D721Med (cell line): Measurements from ENCODE around the gene PLEKHH1.

Experiments
- DNase-seq: peaks from one replicate; pipeline ENCODE4 v3.0.0; 2011; ENCODE audit warnings: low spot score; ENCODE audit not compliant: insufficient read length
- FAIRE-seq: peaks from 2 replicates; lab custom pipeline; 2011; peaks lifted over from hg19 to GRCh38; lab: Jason Lieb, UNC
- TF ChIP-seq, protein P1 (sequence below): IDR thresholded peaks from 2 replicates; pipeline ENCODE4 v1.5.1; 2012; ENCODE audit warnings: mild to moderate bottlenecking, control low read depth; ENCODE audit not compliant: insufficient read depth; ENCODE audit errors: missing control alignments

PLEKHH1 gene

DNA sequence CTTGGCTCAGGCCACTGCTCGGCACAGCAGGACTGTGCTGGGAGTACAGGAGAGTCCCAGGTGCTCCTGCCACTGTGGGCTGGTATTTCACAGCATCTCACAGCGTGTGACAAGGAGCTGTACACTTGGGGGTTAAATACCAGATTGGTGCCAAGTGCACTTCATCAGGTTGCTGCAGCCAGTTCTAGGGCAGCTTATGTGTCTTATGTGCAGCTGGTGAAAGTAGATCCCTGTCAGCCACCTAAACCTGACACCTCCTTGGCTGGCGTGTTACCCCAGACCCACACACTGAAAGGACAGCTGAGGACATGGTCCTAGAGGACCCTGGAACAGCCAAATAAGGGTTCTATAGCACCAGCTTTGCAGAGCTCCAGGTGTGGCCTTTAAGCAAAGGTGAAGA is 18.9 kb downstream of the PLEKHH1 start:
- DNase-seq = no peak
- TF ChIP-seq, protein P1, sequence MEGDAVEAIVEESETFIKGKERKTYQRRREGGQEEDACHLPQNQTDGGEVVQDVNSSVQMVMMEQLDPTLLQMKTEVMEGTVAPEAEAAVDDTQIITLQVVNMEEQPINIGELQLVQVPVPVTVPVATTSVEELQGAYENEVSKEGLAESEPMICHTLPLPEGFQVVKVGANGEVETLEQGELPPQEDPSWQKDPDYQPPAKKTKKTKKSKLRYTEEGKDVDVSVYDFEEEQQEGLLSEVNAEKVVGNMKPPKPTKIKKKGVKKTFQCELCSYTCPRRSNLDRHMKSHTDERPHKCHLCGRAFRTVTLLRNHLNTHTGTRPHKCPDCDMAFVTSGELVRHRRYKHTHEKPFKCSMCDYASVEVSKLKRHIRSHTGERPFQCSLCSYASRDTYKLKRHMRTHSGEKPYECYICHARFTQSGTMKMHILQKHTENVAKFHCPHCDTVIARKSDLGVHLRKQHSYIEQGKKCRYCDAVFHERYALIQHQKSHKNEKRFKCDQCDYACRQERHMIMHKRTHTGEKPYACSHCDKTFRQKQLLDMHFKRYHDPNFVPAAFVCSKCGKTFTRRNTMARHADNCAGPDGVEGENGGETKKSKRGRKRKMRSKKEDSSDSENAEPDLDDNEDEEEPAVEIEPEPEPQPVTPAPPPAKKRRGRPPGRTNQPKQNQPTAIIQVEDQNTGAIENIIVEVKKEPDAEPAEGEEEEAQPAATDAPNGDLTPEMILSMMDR = no peak
- FAIRE-seq = no peak

DNA sequence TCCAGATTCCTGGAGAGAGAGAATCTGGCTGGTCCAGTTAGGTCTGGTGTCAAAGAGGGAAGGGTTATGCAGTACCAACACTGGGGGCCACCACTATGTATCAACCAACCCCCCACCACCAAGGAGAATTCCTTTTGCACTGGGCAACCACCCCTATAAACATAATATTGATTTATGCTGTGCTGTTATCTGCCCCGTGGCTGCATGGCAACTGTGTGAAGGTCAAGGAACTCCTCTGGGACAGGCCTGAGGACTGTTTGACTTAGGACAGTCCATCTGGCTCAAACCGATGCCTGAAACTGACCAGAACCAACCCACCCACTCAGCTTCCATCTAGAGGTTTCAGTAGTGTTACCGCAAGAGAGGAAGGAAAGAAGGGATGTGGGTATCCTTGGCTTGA is 20.5 kb downstream of the PLEKHH1 start:
- TF ChIP-seq, protein P1 = no peak
- FAIRE-seq = no peak
- DNase-seq = no peak

DNA sequence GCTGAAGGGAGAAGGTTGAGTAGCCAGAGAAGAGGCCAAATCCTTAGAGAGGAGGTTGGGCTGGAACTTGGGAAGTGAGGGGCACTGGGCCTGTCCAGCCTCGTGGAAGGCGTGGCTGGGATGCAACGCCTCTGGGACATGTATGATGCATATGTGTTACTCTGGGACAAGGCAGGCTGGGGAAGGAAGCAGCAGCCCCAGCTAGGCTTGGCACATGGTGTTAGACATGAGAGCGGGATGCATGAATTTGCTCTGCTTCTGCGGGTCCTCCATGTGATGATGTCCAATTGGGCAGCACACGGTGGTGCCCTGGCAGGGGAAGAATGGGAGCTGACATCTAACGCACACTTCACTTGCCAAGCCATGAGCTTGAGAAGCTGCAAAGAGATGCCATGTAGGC is 21.3 kb downstream of the PLEKHH1 start:
- FAIRE-seq (no peak), DNase-seq (no peak)
- TF ChIP-seq, protein P1 = no peak

GRCh38 chr14:67555518-67556090 is 22.5 kb downstream of the PLEKHH1 start:
- DNase-seq = no peak
- FAIRE-seq = no peak
- TF ChIP-seq, protein P1 = no peak

DNA sequence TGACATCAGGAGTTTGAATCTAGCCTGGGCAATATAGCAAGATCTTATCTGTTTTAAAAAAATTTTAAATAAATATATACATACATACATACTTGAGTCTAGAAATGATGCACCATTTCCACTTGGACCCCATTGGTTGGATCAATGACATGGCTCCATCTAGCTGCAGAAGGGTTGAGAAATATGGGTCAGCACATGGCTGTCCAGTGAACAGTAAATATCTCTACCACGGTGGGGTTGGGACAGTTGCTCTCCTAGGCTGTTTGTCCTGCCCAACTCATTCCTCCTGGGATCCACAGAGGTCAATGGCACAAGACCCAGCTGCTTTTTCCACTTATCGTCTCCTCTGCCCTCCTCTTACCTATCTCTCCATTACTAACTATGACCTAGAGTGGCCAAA is 23.6 kb downstream of the PLEKHH1 start:
- TF ChIP-seq, protein P1 = no peak
- DNase-seq (no peak), FAIRE-seq (no peak)

DNA sequence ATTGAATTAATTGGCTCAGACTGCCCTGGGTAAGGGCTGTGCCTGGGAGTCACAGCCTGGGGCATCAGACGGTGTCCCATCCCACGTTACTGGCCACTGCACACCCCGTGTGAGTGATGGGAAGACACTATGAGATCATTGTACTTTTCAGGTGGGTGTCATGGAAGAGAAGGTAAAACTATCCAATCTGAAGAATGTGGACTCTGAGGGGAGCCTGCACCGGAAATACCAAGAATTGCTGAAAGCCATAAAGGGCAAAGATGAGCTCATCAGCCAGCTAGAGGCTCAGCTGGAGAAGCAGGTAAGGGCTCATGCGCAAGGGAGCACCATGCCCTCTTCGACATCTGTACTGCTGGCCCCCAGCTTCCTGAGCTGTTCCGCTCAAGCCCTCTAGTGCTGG is 24.0 kb downstream of the PLEKHH1 start:
- TF ChIP-seq, protein P1 = no peak
- DNase-seq (no peak), FAIRE-seq (no peak)

DNA sequence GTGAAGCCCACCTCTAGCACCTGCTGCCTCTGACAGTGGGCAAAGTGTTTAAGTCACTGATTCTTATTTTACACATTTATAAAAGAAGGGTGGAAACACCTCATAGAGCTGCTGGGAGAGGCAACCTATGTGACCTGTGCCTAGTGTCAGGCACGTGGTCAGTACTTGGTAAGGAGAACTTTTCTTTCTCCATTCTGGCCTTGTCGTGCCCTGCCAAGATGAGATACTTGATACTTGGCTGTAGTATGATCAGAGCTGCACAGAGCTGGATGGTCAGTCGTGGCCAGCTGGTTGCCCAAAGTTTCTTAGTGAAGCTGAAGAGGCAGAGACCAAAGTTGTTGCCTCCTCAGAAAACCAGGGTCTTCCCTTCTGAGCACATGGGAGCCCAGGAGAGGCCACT is 24.6 kb downstream of the PLEKHH1 start:
- no peak for DNase-seq
- TF ChIP-seq, protein P1 = no peak
- FAIRE-seq = no peak
